Measurements from ENCODE around the gene EEF1A2.

DNA sequence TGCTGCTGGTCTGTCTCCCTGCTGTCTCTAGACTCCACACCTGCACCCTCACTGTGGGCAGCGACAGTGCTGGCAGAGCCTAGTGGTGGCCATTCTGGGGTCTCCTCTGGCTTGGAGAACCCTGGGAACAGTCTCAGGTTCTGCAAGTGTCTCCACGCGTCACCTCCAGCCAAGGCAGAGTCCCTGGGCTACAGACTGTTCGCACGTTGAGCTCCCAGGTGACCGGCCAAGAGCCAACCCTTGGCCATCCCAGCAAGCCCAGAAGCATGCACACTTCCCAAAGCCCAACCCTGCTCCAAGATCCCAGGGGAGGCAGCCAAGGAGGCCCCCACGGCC, 4.8 kb downstream of the EEF1A2 start:
- TF ChIP-seq, protein P1, sequence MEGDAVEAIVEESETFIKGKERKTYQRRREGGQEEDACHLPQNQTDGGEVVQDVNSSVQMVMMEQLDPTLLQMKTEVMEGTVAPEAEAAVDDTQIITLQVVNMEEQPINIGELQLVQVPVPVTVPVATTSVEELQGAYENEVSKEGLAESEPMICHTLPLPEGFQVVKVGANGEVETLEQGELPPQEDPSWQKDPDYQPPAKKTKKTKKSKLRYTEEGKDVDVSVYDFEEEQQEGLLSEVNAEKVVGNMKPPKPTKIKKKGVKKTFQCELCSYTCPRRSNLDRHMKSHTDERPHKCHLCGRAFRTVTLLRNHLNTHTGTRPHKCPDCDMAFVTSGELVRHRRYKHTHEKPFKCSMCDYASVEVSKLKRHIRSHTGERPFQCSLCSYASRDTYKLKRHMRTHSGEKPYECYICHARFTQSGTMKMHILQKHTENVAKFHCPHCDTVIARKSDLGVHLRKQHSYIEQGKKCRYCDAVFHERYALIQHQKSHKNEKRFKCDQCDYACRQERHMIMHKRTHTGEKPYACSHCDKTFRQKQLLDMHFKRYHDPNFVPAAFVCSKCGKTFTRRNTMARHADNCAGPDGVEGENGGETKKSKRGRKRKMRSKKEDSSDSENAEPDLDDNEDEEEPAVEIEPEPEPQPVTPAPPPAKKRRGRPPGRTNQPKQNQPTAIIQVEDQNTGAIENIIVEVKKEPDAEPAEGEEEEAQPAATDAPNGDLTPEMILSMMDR (IDR thresholded peaks at IDR 0.05 in 8 of 11, conservative IDR thresholded peaks at IDR 0.05 in 3 of 11): no peak
- TF ChIP-seq POLR2A (IDR thresholded peaks at IDR 0.05) (no peak), POLR2AphosphoS5 (IDR thresholded peaks at IDR 0.05) (no peak)

All from spleen (tissue), 7 donors.